Ectodermal cell (in vitro differentiated cells): ENCODE results near the gene CFAP90.

Experiments
- H3K27ac ChIP-seq: 2 replicates; pipeline ENCODE4 v1.7.0; 2013; ENCODE audit warnings: mild to moderate bottlenecking, low read depth, low read length; ENCODE audit not compliant: insufficient read depth, poor library complexity, severe bottlenecking
- H3K27me3 ChIP-seq: 2 replicates; pipeline ENCODE4 v1.7.0; 2013; ENCODE audit warnings: mild to moderate bottlenecking, low read length; ENCODE audit not compliant: insufficient read depth, control insufficient read depth, poor library complexity, severe bottlenecking
- H3K36me3 ChIP-seq: one replicate; pipeline ENCODE4 v1.7.0; 2013; ENCODE audit warnings: low read length; ENCODE audit not compliant: control insufficient read depth, insufficient read depth
- H3K4me1 ChIP-seq: one replicate; pipeline ENCODE4 v1.7.0; 2013; ENCODE audit warnings: low read length; ENCODE audit not compliant: control insufficient read depth, insufficient read depth
- H3K4me3 ChIP-seq: 2 replicates; pipeline ENCODE4 v1.7.0; 2013; ENCODE audit warnings: low read depth, low read length, control low read depth; ENCODE audit not compliant: insufficient read depth
- H3K9me3 ChIP-seq: 2 replicates; pipeline ENCODE4 v1.7.0; 2013; ENCODE audit warnings: mild to moderate bottlenecking, low read length, moderate library complexity; ENCODE audit not compliant: control insufficient read depth
- WGBS, 2 experiments: methylation state at CpG; one replicate each; pipeline ENCODE4 v1.1.7; 2013; ENCODE audit warnings: missing lambda C conversion rate in 2 of 2; 5-methylcytosine and 5-hydroxymethylcytosine counted together

CFAP90 gene

GRCh38 chr5:7881091-7881490, 30.2 kb upstream of the CFAP90 start:
- Histone ChIP-seq H3K9me3 (no peaks in the 10 kb centered on the region), H3K4me1 (no peaks in the 10 kb centered on the region), H3K36me3 (peaks cover 32% of the 10 kb centered on the region), H3K4me3 (no peak overlapping the region), H3K27me3 (no peaks in the 10 kb centered on the region), H3K27ac (no peak overlapping the region)
- 92 to 97% methylated on average over 4 of the region's 4 CpGs for WGBS, 2 experiments

DNA sequence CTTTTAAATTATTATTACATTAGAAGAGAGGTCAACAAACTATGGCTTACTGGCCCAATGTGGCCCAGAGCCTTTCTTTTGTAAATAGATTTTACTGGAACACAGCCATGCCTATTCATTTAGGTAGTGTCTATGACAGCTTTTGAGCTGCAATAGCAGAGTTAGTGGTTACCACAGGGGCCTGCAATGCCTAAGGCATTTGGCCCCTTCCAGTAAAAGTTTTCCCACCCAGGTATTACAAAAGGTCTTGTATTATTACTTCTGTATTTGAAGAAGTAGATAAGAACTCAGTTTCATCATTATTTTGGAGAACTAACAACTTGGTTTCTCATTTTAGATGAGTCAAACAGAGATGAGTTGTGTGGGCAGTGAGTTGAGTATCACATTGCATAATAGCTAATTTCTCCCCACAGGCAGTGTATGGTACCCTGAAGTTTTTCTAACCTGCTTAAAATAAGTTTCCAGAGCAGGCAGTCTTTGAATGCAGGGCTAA, 27.5 kb upstream of the CFAP90 start:
- Histone ChIP-seq H3K27ac (no peak overlapping the region), H3K4me3 (no peak overlapping the region), H3K4me1 (no peaks in the 10 kb centered on the region), H3K9me3 (no peaks in the 10 kb centered on the region), H3K27me3 (no peaks in the 10 kb centered on the region), H3K36me3 (peaks cover 14% of the 10 kb centered on the region)

GRCh38 chr5:7877851-7878250, 26.9 kb upstream of the CFAP90 start:
- Histone ChIP-seq H3K27ac (no peak overlapping the region), H3K27me3 (no peaks in the 10 kb centered on the region), H3K36me3 (peaks cover 10% of the 10 kb centered on the region), H3K4me3 (no peak overlapping the region), H3K4me1 (no peaks in the 10 kb centered on the region), H3K9me3 (no peaks in the 10 kb centered on the region)
- WGBS, 2 experiments: 86 to 90% methylated on average over 9 of the region's 9 CpGs

GRCh38 chr5:7876867-7877266, 25.9 kb upstream of the CFAP90 start:
- H3K4me1 ChIP-seq: no peaks in the 10 kb centered on the region
- WGBS, 2 experiments: 93 to 97% methylated on average over 3 of the region's 3 CpGs
- H3K27me3 ChIP-seq: no peaks in the 10 kb centered on the region
- H3K27ac ChIP-seq: no peak overlapping the region
- peaks cover 10% of the 10 kb centered on the region for H3K36me3 ChIP-seq
- H3K4me3 ChIP-seq: no peak overlapping the region
- no peaks in the 10 kb centered on the region for H3K9me3 ChIP-seq

GRCh38 chr5:7875151-7875550, 24.2 kb upstream of the CFAP90 start:
- H3K4me1 ChIP-seq: peaks cover 3% of the 10 kb centered on the region
- no peak overlapping the region for H3K27ac ChIP-seq
- H3K9me3 ChIP-seq: no peaks in the 10 kb centered on the region
- peaks cover 10% of the 10 kb centered on the region for H3K36me3 ChIP-seq
- H3K27me3 ChIP-seq: no peaks in the 10 kb centered on the region
- H3K4me3 ChIP-seq: no peak overlapping the region
- 95 to 97% methylated on average over 4 of the region's 4 CpGs for WGBS, 2 experiments

DNA sequence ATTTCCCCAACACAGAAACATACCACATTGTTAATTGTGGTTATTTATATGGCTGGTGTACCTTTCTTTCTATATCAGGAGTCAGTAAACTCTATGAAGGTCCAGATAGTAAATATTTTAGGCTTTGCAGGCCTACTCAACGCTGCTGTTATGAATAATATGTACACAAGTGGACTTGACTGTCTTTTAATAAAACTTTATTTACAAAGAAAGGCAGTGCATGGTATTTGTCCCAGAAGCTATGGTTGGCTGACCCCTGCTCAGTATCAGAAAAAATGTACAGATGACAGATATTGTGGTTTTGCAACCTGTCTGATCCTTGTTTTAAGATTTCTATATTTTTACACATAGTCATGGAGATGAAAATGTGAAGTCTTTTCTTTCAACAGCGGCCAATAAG, 23.7 kb upstream of the CFAP90 start:
- Histone ChIP-seq H3K27me3 (no peaks in the 10 kb centered on the region), H3K4me1 (peaks cover 3% of the 10 kb centered on the region), H3K36me3 (peaks cover 10% of the 10 kb centered on the region), H3K27ac (no peak overlapping the region), H3K9me3 (no peaks in the 10 kb centered on the region), H3K4me3 (no peak overlapping the region)
- 89 to 100% methylated on average over 1 of the region's 2 CpGs for WGBS, 2 experiments

DNA sequence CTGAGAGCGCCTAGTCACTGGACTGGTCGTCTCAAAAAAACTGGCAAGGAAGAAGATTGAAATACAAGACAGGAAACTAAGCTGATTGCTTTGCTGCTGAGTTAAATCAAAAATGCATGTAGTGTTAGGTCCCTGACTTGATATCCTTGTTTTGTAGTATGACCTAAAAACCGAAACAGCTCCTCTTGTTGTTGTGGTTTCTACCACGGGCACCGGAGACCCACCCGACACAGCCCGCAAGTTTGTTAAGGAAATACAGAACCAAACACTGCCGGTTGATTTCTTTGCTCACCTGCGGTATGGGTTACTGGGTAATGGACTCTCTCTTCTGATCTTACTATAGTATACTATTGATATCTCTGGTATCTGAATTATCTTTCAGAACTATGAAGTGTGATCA, 22.3 kb upstream of the CFAP90 start:
- H3K36me3 ChIP-seq: peaks cover 4% of the 10 kb centered on the region
- no peaks in the 10 kb centered on the region for H3K9me3 ChIP-seq
- WGBS, 2 experiments: 98% methylated on average over 7 to 9 of the region's 9 CpGs
- no peak overlapping the region for H3K27ac ChIP-seq
- no peaks in the 10 kb centered on the region for H3K27me3 ChIP-seq
- H3K4me3 ChIP-seq: no peak overlapping the region
- peaks cover 3% of the 10 kb centered on the region for H3K4me1 ChIP-seq

DNA sequence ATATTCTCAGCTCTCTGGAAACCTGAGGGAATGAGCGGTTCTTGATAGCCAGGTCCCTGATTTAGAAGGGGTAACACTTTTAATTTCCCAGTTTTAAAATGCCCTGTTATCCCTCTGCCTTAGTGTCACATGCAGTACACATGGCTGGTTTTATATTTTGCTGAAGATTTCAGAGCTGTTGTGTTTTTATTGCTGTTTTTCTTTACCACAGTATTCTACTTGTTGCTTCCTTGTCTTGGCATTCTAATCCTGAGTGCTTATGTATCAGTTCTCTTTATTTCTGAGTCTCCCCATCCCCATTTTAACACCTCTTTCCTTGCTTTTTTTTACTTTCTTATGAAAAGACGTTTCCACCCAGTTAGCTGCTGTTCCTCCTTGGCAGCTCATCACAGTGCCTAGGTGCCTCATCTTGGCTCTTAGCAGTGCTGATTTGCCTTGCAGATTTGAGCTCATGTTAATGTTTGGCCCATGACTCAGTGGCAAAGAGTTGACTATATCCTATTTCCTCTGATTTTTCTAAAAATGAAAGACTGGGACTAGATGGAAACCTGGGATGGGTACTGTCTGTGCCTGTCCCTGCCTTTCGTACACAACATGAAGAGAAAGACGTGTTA, 21.7 kb upstream of the CFAP90 start:
- no peak overlapping the region for H3K27ac ChIP-seq
- H3K4me1 ChIP-seq: peaks cover 3% of the 10 kb centered on the region
- no peak overlapping the region for H3K4me3 ChIP-seq
- H3K9me3 ChIP-seq: no peaks in the 10 kb centered on the region
- 90 to 95% methylated on average over 4 of the region's 4 CpGs for whole genome bisulfite sequencing, 2 experiments
- no peaks in the 10 kb centered on the region for H3K36me3 ChIP-seq
- H3K27me3 ChIP-seq: no peaks in the 10 kb centered on the region

GRCh38 chr5:7871653-7872052, 20.7 kb upstream of the CFAP90 start:
- no peaks in the 10 kb centered on the region for H3K36me3 ChIP-seq
- no peak overlapping the region for H3K27ac ChIP-seq
- H3K4me3 ChIP-seq: no peak overlapping the region
- H3K4me1 ChIP-seq: peaks cover 3% of the 10 kb centered on the region
- H3K27me3 ChIP-seq: no peaks in the 10 kb centered on the region
- no peaks in the 10 kb centered on the region for H3K9me3 ChIP-seq
- 93% methylated on average over 2 of the region's 2 CpGs for WGBS, 2 experiments

GRCh38 chr5:7869474-7870136, 18.7 kb upstream of the CFAP90 start:
- Histone ChIP-seq H3K4me3 (peak overlapping the region; percentile 90), H3K27me3 (no peaks in the 10 kb centered on the region), H3K36me3 (no peaks in the 10 kb centered on the region), H3K9me3 (no peaks in the 10 kb centered on the region), H3K4me1 (peaks cover 3% of the 10 kb centered on the region), H3K27ac (no peak overlapping the region)
- WGBS, 2 experiments: 5 to 7% methylated on average over 41 of the region's 41 CpGs
